Caki2 (cell line): ENCODE measurements around the gene SLC44A5. TPM values are rescaled to one million over a fixed set of nuclear protein-coding genes. Genes with fewer than 3 reads are reported as not detected.
"Not testable (repeated sequence)": the region's sequence is repeated elsewhere in the genome, so short reads cannot be mapped to it uniquely, and the experiment has no call there.

ENCODE experiments used
- DNase-seq: peaks from one replicate; pipeline ENCODE4 v3.0.0-alpha.2; 2015; ENCODE audit warnings: low read depth
- in situ Hi-C: cut with HindIII; loops from 2 replicates; pipeline ENCODE4 v1.10.0; 2016; ENCODE audit warnings: low sequenced_read_pairs, low pct_unique_long_range_greater_than_20kb, mixed read lengths
- total RNA-seq: library from RNA; depleted of rRNA; stranded (reverse); fragments of >200 nt; shearing (Covaris generic); gene quantifications from 2 replicates; pipeline ENCODE4 v1.2.3, GENCODE V29; 2014; ENCODE audit warnings: low replicate concordance

Gene SLC44A5
- total RNA-seq, 1 experiment from 2014 or later, result 1.5 TPM

- no peak for DNase-seq
- in situ Hi-C loops, result no loop called here
Measured at GRCh38 chr1:75600781-75601180, 10.1 kb downstream of the SLC44A5 start.

GRCh38 chr1:75594327-75594726 lies 16.6 kb downstream of the SLC44A5 start:
- DNase-seq, result no peak
- in situ Hi-C loops, result no loop called here

GRCh38 chr1:75593457-75593856 lies 17.5 kb downstream of the SLC44A5 start:
- in situ Hi-C loops, DNase-seq: not testable (repeated sequence)

GRCh38 chr1:75589637-75590036 lies 21.3 kb downstream of the SLC44A5 start:
- DNase-seq, result no peak
- in situ Hi-C loops, result no loop called here

GRCh38 chr1:75588779-75589475 lies 22.0 kb downstream of the SLC44A5 start:
- DNase-seq, result peak; percentile 28
- in situ Hi-C loops, result no loop called here

- in situ Hi-C loops, result no loop called here
Measured at GRCh38 chr1:75587692-75588091, 23.2 kb downstream of the SLC44A5 start.

GRCh38 chr1:75583282-75583681 lies 27.6 kb downstream of the SLC44A5 start:
- no peak for DNase-seq
- in situ Hi-C loops, result no loop called here

More at GRCh38 chr1:75587692-75588091, 23.2 kb downstream of the SLC44A5 start:
- no peak for DNase-seq

- in situ Hi-C loops, result no loop called here
- no peak for DNase-seq
Measured at GRCh38 chr1:75582725-75583261, 28.1 kb downstream of the SLC44A5 start.

- in situ Hi-C loops, result no loop called here
- DNase-seq, result no peak
Measured at GRCh38 chr1:75579046-75579445, 31.9 kb downstream of the SLC44A5 start.

GRCh38 chr1:75575837-75576236 lies 35.1 kb downstream of the SLC44A5 start:
- no peak for DNase-seq
- in situ Hi-C loops, result no loop called here

- no peak for DNase-seq
- in situ Hi-C loops, result no loop called here
Measured at GRCh38 chr1:75567191-75567590, 43.7 kb downstream of the SLC44A5 start.

- in situ Hi-C loops, result no loop called here
- DNase-seq, result no peak
Measured at GRCh38 chr1:75559800-75560199, 51.1 kb downstream of the SLC44A5 start.

- in situ Hi-C loops, result no loop called here
- DNase-seq, result peak; percentile 54
Measured at GRCh38 chr1:75559136-75559535, 51.8 kb downstream of the SLC44A5 start.

GRCh38 chr1:75554870-75555269 lies 56.0 kb downstream of the SLC44A5 start:
- in situ Hi-C loops, result no loop called here
- DNase-seq, result no peak

GRCh38 chr1:75554181-75554580 lies 56.7 kb downstream of the SLC44A5 start:
- in situ Hi-C loops, result no loop called here
- no peak for DNase-seq

- DNase-seq, result no peak
- in situ Hi-C loops, result no loop called here
Measured at GRCh38 chr1:75550559-75550958, 60.4 kb downstream of the SLC44A5 start.

GRCh38 chr1:75548721-75549480 lies 62.0 kb downstream of the SLC44A5 start:
- in situ Hi-C loops, result no loop called here
- DNase-seq, result peak; percentile 23

- DNase-seq, result no peak
- in situ Hi-C loops, result no loop called here
Measured at GRCh38 chr1:75543705-75544104, 67.2 kb downstream of the SLC44A5 start.

- DNase-seq, result peak; percentile 68
- in situ Hi-C loops, result no loop called here
Measured at GRCh38 chr1:75542818-75543570, 67.9 kb downstream of the SLC44A5 start.
